ENCODE measurements around the gene PPP1R11.

GRCh38 chr6:30043744-30044143 is 23.3 kb upstream of the PPP1R11 start:
- TF ChIP-seq, protein P1, sequence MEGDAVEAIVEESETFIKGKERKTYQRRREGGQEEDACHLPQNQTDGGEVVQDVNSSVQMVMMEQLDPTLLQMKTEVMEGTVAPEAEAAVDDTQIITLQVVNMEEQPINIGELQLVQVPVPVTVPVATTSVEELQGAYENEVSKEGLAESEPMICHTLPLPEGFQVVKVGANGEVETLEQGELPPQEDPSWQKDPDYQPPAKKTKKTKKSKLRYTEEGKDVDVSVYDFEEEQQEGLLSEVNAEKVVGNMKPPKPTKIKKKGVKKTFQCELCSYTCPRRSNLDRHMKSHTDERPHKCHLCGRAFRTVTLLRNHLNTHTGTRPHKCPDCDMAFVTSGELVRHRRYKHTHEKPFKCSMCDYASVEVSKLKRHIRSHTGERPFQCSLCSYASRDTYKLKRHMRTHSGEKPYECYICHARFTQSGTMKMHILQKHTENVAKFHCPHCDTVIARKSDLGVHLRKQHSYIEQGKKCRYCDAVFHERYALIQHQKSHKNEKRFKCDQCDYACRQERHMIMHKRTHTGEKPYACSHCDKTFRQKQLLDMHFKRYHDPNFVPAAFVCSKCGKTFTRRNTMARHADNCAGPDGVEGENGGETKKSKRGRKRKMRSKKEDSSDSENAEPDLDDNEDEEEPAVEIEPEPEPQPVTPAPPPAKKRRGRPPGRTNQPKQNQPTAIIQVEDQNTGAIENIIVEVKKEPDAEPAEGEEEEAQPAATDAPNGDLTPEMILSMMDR (conservative IDR thresholded peaks at IDR 0.05 in 1 of 2, IDR thresholded peaks at IDR 0.05 in 1 of 2; ENCODE audit: extremely low read depth in 1 of 2, insufficient read depth in 1 of 2, low read depth in 1 of 2, low read length in 2 of 2) = no peak
- TF ChIP-seq EZH2 (IDR thresholded peaks at IDR 0.05; ENCODE audit: borderline replicate concordance, low read length) = no peak

Measured in mammary epithelial cell (primary cell).